Panc1 (cell line): ENCODE data around the gene IGFBP5. TPM values are rescaled to one million over a fixed set of nuclear protein-coding genes. Genes with fewer than 3 reads are reported as not detected.

Source experiments
- ATAC-seq: fragments of 200-7000 bp; cut with Tn5 transposase; 2 replicates; pipeline ENCODE4 v1.9.1; 2020; ENCODE audit warnings: mild to moderate bottlenecking, moderate library complexity
- BruUV-seq: library from RNA; stranded (reverse); fragments of 400-500 nt; replicated peaks from 2 replicates; lab custom pipeline; 2021; lab: Mats Ljungman, UMichigan
- CTCF ChIA-PET: fragments of 300-600 bp; sonication (Branson Sonifier 250); formaldehyde crosslinking; loops from one replicate; lab custom pipeline; 2022; ENCODE audit warnings: antibody characterized with exemption; lab: Charles Lee
- POLR2A ChIA-PET: fragments of 300-600 bp; sonication (Branson Sonifier 250); formaldehyde crosslinking; loops from one replicate; lab custom pipeline; 2022; ENCODE audit warnings: antibody characterized with exemption; lab: Charles Lee
- DNase-seq: peaks from one replicate; pipeline ENCODE4 v3.0.0-alpha.2; 2010; ENCODE audit warnings: low read depth, low spot score
- H3K27ac ChIP-seq: 2 replicates; pipeline ENCODE4 v1.5.1; 2011; ENCODE audit warnings: mild to moderate bottlenecking, low read length, inconsistent platforms
- H3K27me3 ChIP-seq: fragments of 200-500 bp; sonication (Bioruptor generic); 2 replicates; pipeline ENCODE4 v1.6.0; 2014; ENCODE audit warnings: low read length, inconsistent platforms; ENCODE audit not compliant: control insufficient read depth, insufficient read depth
- H3K36me3 ChIP-seq: fragments of 200-500 bp; sonication (Bioruptor generic); 2 replicates; pipeline ENCODE4 v1.5.1; 2014; ENCODE audit warnings: inconsistent platforms, mild to moderate bottlenecking, low read length, moderate library complexity; ENCODE audit not compliant: control insufficient read depth, insufficient read depth
- H3K4me1 ChIP-seq: 2 replicates; pipeline ENCODE4 v1.5.1; 2011; ENCODE audit warnings: inconsistent platforms, mild to moderate bottlenecking, low read length, moderate library complexity; ENCODE audit not compliant: control insufficient read depth, insufficient read depth
- H3K4me3 ChIP-seq, 2 experiments: 2 replicates each; pipeline ENCODE4 v1.5.1; 2011 to 2012; ENCODE audit warnings: low read depth in 2 of 2, low read length in 2 of 2, mild to moderate bottlenecking in 2 of 2, inconsistent platforms in 1 of 2, moderate library complexity in 1 of 2
- H3K9me3 ChIP-seq: fragments of 200-500 bp; sonication (Bioruptor generic); 2 replicates; pipeline ENCODE4 v1.5.1; 2014; ENCODE audit warnings: low read depth, mild to moderate bottlenecking, inconsistent platforms, low read length, moderate library complexity; ENCODE audit not compliant: control insufficient read depth, insufficient read depth
- POLR2AphosphoS5 ChIP-seq: IDR thresholded peaks from 2 replicates; pipeline ENCODE4 v1.6.1; 2012; ENCODE audit warnings: mild to moderate bottlenecking, low read depth, low read length, moderate library complexity
- SIN3A ChIP-seq: IDR thresholded peaks from 2 replicates; pipeline ENCODE4 v1.6.1; 2012; ENCODE audit warnings: low read depth, mild to moderate bottlenecking, low read length, moderate library complexity, borderline replicate concordance; ENCODE audit not compliant: insufficient read depth
- TCF7L2 ChIP-seq: IDR thresholded peaks from 2 replicates; pipeline ENCODE4 v1.6.1; 2011; ENCODE audit warnings: mild to moderate bottlenecking, low read depth, low read length, inconsistent platforms
- in situ Hi-C: cut with HindIII; loops from 2 replicates; pipeline ENCODE4 v1.10.0; 2016; ENCODE audit warnings: low sequenced_read_pairs, low pct_unique_long_range_greater_than_20kb
- intact Hi-C: fragments of 100-400 bp; cut with micrococcal nuclease; formaldehyde crosslinking; loops from one replicate; pipeline ENCODE4 v1.10.0; 2022; ENCODE audit not compliant: unreplicated experiment
- total RNA-seq: library from RNA; stranded (reverse); gene quantifications from one replicate; pipeline ENCODE4 v1.2.1, GENCODE V29; 2021; ENCODE audit not compliant: unreplicated experiment
- TF ChIP-seq, protein P1 (sequence below): fragments of 450-650 bp; IDR thresholded peaks from 2 replicates; pipeline ENCODE4 v1.5.1; 2017; ENCODE audit warnings: mild to moderate bottlenecking
- TF ChIP-seq, protein P2 (sequence below), 2 experiments: IDR thresholded peaks; 2 replicates each; pipeline ENCODE4 v1.6.1; 2011 to 2012; ENCODE audit warnings: low read depth in 2 of 2, control low read depth in 1 of 2, low read length in 1 of 2, mild to moderate bottlenecking in 1 of 2, moderate library complexity in 1 of 2; ENCODE audit not compliant: insufficient read depth in 1 of 2

Gene IGFBP5
- total RNA-seq, 1 experiment from 2014 or later, result 1.9 TPM

GRCh38 chr2:216720722-216721121 is 25.4 kb upstream of the IGFBP5 start:
- ATAC-seq (no peak), DNase-seq (no peak)
- in situ Hi-C loops (no loop called here), intact Hi-C loops (no loop called here)
- TF ChIP-seq, protein P1, sequence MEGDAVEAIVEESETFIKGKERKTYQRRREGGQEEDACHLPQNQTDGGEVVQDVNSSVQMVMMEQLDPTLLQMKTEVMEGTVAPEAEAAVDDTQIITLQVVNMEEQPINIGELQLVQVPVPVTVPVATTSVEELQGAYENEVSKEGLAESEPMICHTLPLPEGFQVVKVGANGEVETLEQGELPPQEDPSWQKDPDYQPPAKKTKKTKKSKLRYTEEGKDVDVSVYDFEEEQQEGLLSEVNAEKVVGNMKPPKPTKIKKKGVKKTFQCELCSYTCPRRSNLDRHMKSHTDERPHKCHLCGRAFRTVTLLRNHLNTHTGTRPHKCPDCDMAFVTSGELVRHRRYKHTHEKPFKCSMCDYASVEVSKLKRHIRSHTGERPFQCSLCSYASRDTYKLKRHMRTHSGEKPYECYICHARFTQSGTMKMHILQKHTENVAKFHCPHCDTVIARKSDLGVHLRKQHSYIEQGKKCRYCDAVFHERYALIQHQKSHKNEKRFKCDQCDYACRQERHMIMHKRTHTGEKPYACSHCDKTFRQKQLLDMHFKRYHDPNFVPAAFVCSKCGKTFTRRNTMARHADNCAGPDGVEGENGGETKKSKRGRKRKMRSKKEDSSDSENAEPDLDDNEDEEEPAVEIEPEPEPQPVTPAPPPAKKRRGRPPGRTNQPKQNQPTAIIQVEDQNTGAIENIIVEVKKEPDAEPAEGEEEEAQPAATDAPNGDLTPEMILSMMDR, result no peak
- TF ChIP-seq, protein P2, sequence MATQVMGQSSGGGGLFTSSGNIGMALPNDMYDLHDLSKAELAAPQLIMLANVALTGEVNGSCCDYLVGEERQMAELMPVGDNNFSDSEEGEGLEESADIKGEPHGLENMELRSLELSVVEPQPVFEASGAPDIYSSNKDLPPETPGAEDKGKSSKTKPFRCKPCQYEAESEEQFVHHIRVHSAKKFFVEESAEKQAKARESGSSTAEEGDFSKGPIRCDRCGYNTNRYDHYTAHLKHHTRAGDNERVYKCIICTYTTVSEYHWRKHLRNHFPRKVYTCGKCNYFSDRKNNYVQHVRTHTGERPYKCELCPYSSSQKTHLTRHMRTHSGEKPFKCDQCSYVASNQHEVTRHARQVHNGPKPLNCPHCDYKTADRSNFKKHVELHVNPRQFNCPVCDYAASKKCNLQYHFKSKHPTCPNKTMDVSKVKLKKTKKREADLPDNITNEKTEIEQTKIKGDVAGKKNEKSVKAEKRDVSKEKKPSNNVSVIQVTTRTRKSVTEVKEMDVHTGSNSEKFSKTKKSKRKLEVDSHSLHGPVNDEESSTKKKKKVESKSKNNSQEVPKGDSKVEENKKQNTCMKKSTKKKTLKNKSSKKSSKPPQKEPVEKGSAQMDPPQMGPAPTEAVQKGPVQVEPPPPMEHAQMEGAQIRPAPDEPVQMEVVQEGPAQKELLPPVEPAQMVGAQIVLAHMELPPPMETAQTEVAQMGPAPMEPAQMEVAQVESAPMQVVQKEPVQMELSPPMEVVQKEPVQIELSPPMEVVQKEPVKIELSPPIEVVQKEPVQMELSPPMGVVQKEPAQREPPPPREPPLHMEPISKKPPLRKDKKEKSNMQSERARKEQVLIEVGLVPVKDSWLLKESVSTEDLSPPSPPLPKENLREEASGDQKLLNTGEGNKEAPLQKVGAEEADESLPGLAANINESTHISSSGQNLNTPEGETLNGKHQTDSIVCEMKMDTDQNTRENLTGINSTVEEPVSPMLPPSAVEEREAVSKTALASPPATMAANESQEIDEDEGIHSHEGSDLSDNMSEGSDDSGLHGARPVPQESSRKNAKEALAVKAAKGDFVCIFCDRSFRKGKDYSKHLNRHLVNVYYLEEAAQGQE (IDR thresholded peaks at IDR 0.05; ENCODE audit: insufficient read depth in 1 of 2, low read depth in 2 of 2, low read length in 1 of 2), result no peak
- TF ChIP-seq SIN3A (no peak), POLR2AphosphoS5 (no peak), TCF7L2 (no peak)
- Histone ChIP-seq H3K4me1 (no peaks in the 10 kb centered on the region), H3K27me3 (no peaks in the 10 kb centered on the region), H3K36me3 (no peaks in the 10 kb centered on the region), H3K4me3 (no peak overlapping the region), H3K27ac (no peak overlapping the region), H3K9me3 (no peaks in the 10 kb centered on the region)
- ChIA-PET POLR2A (no interaction called here), CTCF (no interaction called here)
- no TSS peak for BruUV-seq

GRCh38 chr2:216717907-216718615 is 22.7 kb upstream of the IGFBP5 start:
- ChIA-PET CTCF (no interaction called here), POLR2A (no interaction called here)
- no peaks in the 10 kb centered on the region for H3K4me1 ChIP-seq
- DNase-seq, result no peak
- no peak for ATAC-seq
- H3K4me3 ChIP-seq, result no peak overlapping the region
- intact Hi-C loops (no loop called here), in situ Hi-C loops (no loop called here)
- H3K27me3 ChIP-seq, result peaks cover 3% of the 10 kb centered on the region
- H3K36me3 ChIP-seq, result no peaks in the 10 kb centered on the region
- no peaks in the 10 kb centered on the region for H3K9me3 ChIP-seq
- no peak overlapping the region for H3K27ac ChIP-seq
- BruUV-seq, result no TSS peak
- no peak for TF ChIP-seq SIN3A
- TF ChIP-seq POLR2AphosphoS5, result no peak
- TF ChIP-seq, protein P2 (IDR thresholded peaks at IDR 0.05; ENCODE audit: insufficient read depth in 1 of 2, low read depth in 2 of 2, low read length in 1 of 2), result no peak
- TF ChIP-seq, protein P1, result no peak
- TF ChIP-seq TCF7L2, result no peak
